HG02588 (cell line): ENCODE results near the gene COMMD9.

Experiments
- ATAC-seq: cut with Tn5 transposase; IDR thresholded peaks from one replicate; pipeline ENCODE4 v1.9.1; 2021; ENCODE audit warnings: mild to moderate bottlenecking, moderate library complexity; ENCODE audit not compliant: unreplicated experiment

Gene COMMD9

GRCh38 chr11:36258730-36259360 is 30.4 kb downstream of the COMMD9 start:
- no peak for ATAC-seq

GRCh38 chr11:36257351-36257750 is 31.9 kb downstream of the COMMD9 start:
- no peak for ATAC-seq

- ATAC-seq, result no peak
Measured at GRCh38 chr11:36254713-36255112, 34.5 kb downstream of the COMMD9 start.

DNA sequence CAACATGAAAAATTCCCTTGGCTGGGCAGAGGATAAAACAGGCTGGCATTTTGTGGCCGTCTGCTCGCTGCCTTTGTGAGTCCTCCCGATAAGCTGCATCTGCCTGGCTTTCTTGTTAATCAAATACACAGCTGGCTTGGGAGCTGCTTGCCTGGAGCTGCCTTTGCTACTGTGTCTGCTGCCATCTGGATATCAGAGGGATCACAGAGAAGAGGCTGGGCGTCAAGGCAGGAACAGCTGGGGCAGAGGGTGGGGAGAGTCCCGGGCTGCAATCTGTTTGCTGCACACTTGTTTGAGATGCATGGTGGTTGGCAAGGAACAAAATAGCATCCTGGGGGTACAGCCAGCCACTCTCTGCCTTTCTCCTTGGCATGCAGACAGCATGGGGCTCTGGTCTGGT is 36.0 kb downstream of the COMMD9 start:
- no peak for ATAC-seq

DNA sequence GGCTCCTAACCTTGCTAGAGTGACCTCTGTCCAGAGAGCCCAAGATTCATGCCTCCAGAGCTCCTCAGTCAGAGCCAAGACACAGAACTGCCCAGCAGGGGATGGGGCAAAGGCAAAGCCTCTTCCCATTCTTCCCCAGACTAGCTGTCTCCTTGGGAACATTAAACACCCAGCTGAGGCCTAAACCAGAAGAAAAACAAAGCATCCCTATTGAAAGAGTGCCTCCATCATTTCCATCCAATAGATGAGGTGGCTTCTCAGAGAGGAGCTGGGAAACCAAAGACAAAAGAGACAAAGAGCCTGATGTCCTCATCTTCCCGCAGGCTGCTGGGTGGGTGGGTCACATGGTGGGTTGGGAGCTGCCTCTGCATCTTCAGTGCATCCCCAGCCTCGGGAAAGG is 37.4 kb downstream of the COMMD9 start:
- no peak for ATAC-seq

DNA sequence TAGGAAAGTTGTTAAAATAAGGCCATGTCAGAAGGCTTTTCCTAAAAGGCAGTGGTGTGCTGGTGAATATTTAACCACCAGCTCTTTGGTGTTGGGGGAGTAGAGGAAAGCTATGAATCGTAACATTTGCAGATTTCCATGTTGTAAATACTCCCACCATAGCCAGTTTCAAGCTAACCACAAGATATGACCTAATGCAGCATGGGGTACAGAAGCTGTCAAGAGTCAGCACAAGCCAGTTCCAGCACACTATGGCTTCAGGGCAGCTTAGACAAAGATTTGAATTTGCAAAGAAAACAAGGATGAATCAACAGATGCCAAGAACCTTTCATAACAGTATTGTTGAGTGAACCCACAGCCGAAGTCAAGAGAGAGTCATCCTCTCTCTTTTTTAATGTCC is 40.0 kb downstream of the COMMD9 start:
- no peak for ATAC-seq

DNA sequence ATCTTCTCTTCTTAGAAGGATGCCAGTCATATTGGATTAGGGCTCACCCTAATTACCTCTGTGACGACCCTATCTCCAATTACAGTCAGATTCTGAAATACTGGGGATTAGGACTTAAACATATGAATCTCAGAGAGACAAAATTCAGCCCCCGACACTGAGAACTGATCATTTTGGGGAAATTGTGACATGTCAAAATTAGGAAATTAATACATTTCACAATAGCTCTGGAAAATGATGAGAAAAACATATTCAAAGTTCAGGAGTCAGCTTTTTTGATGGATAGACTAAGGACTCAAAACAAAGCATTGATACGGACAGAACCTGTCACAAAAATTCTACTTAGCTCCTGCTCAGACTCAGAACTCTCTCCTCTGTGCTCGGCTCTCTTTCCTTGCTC is 40.8 kb downstream of the COMMD9 start:
- no peak for ATAC-seq

DNA sequence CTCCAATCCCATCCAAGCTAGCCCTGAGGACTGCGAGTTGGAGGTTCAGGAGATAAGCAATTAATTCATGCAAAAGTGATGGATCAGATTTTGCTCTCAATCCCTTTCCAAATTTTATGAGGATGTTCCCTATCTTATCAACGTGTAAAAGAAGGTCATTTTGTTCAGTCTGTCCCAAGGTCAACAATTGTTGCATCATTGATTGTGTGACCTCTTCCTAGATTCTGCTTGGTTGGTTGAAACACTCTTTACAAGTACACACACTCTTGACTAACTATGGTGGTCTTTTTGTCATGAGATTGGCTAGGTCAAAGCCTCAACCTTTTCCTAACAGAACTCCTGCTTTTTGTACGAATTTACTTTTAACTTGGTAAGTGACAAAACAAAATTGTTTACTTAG is 41.7 kb downstream of the COMMD9 start:
- ATAC-seq, result no peak

GRCh38 chr11:36243641-36244040 is 45.6 kb downstream of the COMMD9 start:
- no peak for ATAC-seq

GRCh38 chr11:36241497-36241896 is 47.7 kb downstream of the COMMD9 start:
- ATAC-seq, result no peak

DNA sequence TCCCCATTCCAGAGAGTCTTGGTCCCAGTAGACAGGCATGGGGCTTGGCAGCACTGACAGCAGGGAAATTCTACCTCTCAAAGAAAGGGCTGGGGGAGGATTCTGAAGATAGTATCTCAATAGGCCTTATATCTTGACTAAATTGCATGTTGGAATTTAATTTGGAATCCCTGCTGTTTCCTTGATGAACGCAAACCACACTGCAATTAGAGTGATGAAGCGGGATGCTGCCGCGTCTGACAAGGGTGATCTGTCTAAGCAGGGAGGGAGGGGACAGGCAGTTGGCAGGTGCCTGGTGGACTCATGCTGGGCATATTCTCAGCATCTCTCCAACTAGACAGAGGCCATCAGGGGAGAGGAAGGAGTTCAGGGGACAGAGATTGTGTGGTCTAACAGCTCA is 48.4 kb downstream of the COMMD9 start:
- no peak for ATAC-seq

DNA sequence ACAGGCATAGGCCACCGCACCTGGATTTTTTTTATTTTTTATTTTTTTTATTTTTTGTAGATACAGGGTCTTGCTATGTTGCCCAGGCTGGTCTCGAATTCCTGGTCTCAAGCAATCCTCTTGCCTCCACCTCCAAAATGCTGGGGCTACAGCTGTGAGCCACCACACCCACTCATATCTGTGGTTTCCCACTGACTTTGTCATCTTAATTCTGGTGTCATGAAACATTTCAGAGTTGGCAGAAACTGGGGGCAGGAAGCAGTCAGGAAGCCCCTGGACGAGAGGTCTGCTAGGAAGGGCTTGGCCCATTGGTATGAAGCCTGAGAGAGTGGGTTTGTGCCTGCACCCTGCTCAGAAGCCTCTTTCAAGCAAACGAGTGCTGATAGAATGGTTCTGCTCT is 49.1 kb downstream of the COMMD9 start:
- ATAC-seq, result no peak

GRCh38 chr11:36239636-36240035 is 49.6 kb downstream of the COMMD9 start:
- no peak for ATAC-seq

- no peak for ATAC-seq
Measured at GRCh38 chr11:36238881-36239280, 50.3 kb downstream of the COMMD9 start.

GRCh38 chr11:36238036-36238631 is 51.1 kb downstream of the COMMD9 start:
- ATAC-seq, result no peak

- ATAC-seq, result no peak
Measured at GRCh38 chr11:36237391-36237790, 51.8 kb downstream of the COMMD9 start.

GRCh38 chr11:36235750-36236149 is 53.5 kb downstream of the COMMD9 start:
- ATAC-seq, result no peak

DNA sequence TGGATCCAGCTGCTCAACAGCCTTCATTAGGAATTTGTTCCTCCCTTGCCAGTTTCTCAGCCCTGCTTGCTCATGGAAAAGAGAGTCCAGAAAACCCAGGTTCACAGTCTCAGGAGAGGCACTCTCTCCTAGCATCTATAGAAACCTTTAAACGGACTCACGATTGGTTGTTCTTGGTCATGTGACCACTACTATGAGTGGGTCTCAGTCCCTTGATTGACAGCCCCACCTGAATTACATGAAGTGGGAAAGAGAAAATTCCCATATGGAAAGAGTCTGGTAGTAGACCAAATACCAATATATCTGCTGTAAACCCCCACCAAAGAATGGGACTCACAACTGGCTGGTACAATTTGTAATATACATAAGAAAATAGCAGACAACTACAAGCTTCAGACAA is 54.4 kb downstream of the COMMD9 start:
- ATAC-seq, result no peak

- no peak for ATAC-seq
Measured at GRCh38 chr11:36233204-36233603, 56.0 kb downstream of the COMMD9 start.

DNA sequence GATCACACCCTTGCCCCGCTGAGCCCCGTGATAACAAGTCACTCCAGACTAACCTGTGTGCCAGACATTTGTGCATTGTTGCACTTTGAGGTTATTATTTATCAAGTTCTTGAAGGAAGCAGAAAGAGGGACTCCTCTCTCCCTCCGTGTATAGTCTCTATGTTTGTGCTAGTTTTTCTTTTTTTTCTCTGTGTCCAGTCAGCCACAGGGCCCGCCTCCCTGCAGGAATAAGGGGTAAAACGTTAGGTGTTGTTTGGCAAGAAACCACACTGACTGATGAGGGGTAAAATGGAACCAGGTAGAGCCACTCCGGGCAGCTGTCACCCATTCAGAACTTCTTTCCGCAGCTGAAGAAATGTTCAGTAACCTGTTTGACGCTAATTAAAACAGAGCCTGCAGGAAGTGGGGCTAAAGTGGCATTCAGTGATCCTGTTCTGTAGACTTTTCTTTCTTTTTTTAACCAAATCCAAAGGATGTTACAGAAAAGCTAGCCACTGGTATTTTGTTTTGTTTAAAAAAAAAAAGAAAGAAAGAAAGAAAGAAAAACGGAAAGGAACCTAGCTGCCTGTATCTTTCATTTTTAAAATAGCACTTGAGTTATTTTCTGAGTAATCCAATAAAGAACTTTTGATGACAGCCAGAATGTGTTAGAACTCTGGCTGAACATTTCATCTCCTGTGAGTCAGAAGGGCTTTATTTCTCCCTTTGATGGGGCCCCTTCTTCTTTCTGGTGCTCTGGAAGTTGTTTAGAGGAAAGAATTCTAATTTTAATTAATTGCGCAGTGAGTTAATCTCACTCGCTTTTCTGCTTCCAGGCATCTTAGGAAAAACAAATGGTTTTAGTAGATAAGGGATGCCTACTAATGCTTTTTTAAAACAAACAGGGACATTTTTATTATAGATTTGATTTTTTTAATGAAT is 58.2 kb downstream of the COMMD9 start:
- ATAC-seq, result no peak

DNA sequence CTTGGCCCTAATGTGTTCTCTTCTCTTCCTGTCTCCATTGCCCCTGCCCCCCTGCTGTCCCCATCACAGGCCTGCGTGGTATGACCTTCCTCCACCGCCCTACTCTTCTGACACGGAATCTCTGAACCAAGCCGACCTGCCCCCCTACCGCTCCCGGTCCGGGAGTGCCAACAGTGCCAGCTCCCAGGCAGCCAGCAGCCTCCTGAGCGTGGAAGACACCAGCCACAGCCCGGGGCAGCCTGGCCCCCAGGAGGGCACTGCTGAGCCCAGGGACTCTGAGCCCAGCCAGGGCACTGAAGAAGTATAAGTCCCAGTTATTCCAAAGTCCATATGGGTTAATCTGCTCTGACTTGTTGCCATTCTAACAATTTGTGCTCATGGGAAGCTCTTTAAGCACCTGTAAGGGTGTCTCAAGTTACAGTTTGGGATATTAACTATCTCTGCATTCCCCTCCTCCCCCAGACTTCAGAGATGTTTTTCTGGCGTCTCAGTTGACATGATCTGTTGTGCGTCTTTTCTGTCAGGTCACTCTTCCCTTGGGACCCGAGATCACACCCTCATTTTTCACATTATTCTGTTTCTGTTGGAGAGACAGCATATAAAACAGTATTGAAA is 60.0 kb downstream of the COMMD9 start:
- ATAC-seq, result no peak

- ATAC-seq, result no peak
Measured at GRCh38 chr11:36228689-36229088, 60.5 kb downstream of the COMMD9 start.
